ENCODE results near the gene ZNF850. TPM values are rescaled to one million over a fixed set of nuclear protein-coding genes. Genes with fewer than 3 reads are reported as not detected.
A peak's percentile ranks its signal among the peaks of the same experiment; 100 is the strongest.

Gene ZNF850
- polyA plus RNA-seq, 1 experiment = 1.2 TPM

GRCh38 chr19:36679455-36679854 lies 93.2 kb downstream of the ZNF850 start:
- H3K27ac ChIP-seq (ENCODE audit: low read depth, low read length) = no peak overlapping the region
- TF ChIP-seq CTCF (IDR thresholded peaks at IDR 0.05; ENCODE audit: low read depth, low read length) = no peak
- peaks cover 31% of the 10 kb centered on the region for H3K9me3 ChIP-seq (ENCODE audit: control insufficient read depth, insufficient read depth, low read length)
- POLR2A ChIA-PET = no interaction called here
- CTCF ChIA-PET = no interaction called here
- H3K27me3 ChIP-seq (ENCODE audit: control insufficient read depth, insufficient read depth, low read length) = no peaks in the 10 kb centered on the region
- DNase-seq (ENCODE audit: low read depth, low spot score) = no peak
- no peak overlapping the region for H3K4me3 ChIP-seq (ENCODE audit: low read depth, low read length)

- POLR2A ChIA-PET = no interaction called here
- Histone ChIP-seq H3K9me3 (ENCODE audit: control insufficient read depth, insufficient read depth, low read length) (peaks cover 30% of the 10 kb centered on the region), H3K4me3 (ENCODE audit: low read depth, low read length) (no peak overlapping the region), H3K27ac (ENCODE audit: low read depth, low read length) (no peak overlapping the region), H3K27me3 (ENCODE audit: control insufficient read depth, insufficient read depth, low read length) (no peaks in the 10 kb centered on the region)
- no peak for TF ChIP-seq CTCF (IDR thresholded peaks at IDR 0.05; ENCODE audit: low read depth, low read length)
- CTCF ChIA-PET = no interaction called here
- no peak for DNase-seq (ENCODE audit: low read depth, low spot score)
These were observed 98.4 kb downstream of the ZNF850 start for GRCh38 chr19:36674201-36674600.

- Histone ChIP-seq H3K9me3 (ENCODE audit: control insufficient read depth, insufficient read depth, low read length) (peaks cover 33% of the 10 kb centered on the region), H3K27ac (ENCODE audit: low read depth, low read length) (no peak overlapping the region), H3K4me3 (ENCODE audit: low read depth, low read length) (no peak overlapping the region), H3K27me3 (ENCODE audit: control insufficient read depth, insufficient read depth, low read length) (no peaks in the 10 kb centered on the region)
- no peak for TF ChIP-seq CTCF (IDR thresholded peaks at IDR 0.05; ENCODE audit: low read depth, low read length)
- ChIA-PET POLR2A (no interaction called here), CTCF (no interaction called here)
- no peak for DNase-seq (ENCODE audit: low read depth, low spot score)
These were observed 100.2 kb downstream of the ZNF850 start for GRCh38 chr19:36672368-36672767.

GRCh38 chr19:36668646-36669045 lies 104.0 kb downstream of the ZNF850 start:
- CTCF ChIA-PET = no interaction called here
- H3K9me3 ChIP-seq (ENCODE audit: control insufficient read depth, insufficient read depth, low read length) = peaks cover 35% of the 10 kb centered on the region
- no peak for DNase-seq (ENCODE audit: low read depth, low spot score)
- no peak overlapping the region for H3K27ac ChIP-seq (ENCODE audit: low read depth, low read length)
- POLR2A ChIA-PET = no interaction called here
- TF ChIP-seq CTCF (IDR thresholded peaks at IDR 0.05; ENCODE audit: low read depth, low read length) = no peak
- H3K27me3 ChIP-seq (ENCODE audit: control insufficient read depth, insufficient read depth, low read length) = no peaks in the 10 kb centered on the region
- H3K4me3 ChIP-seq (ENCODE audit: low read depth, low read length) = no peak overlapping the region

GRCh38 chr19:36665832-36666231 lies 106.8 kb downstream of the ZNF850 start:
- ChIA-PET CTCF (no interaction called here), POLR2A (no interaction called here)
- Histone ChIP-seq H3K27me3 (ENCODE audit: control insufficient read depth, insufficient read depth, low read length) (no peaks in the 10 kb centered on the region), H3K27ac (ENCODE audit: low read depth, low read length) (no peak overlapping the region), H3K4me3 (ENCODE audit: low read depth, low read length) (peak overlapping the region; percentile 90), H3K9me3 (ENCODE audit: control insufficient read depth, insufficient read depth, low read length) (peaks cover 39% of the 10 kb centered on the region)
- no peak for DNase-seq (ENCODE audit: low read depth, low spot score)
- TF ChIP-seq CTCF (IDR thresholded peaks at IDR 0.05; ENCODE audit: low read depth, low read length) = no peak

Other genes with a start within 250 kb of the ZNF850 start
- 10.5 and 14.7 TPM in 2 replicates for gene ZNF260, start 244.5 kb downstream of the ZNF850 start, polyA plus RNA-seq (2011; rRNA removed)
- gene ZNF529, start 199.5 kb downstream of the ZNF850 start, polyA plus RNA-seq (2011; rRNA removed) = 5.2 and 7.6 TPM in 2 replicates
- 2.0 and 2.2 TPM in 2 replicates for gene ZNF382, start 167.5 kb downstream of the ZNF850 start, polyA plus RNA-seq (2011; rRNA removed)
- gene ZNF461, start 106.0 kb downstream of the ZNF850 start, polyA plus RNA-seq (2011; rRNA removed) = 4.5 and 6.1 TPM in 2 replicates
- 5.5 and 8.5 TPM in 2 replicates for gene ZNF567, start 85.2 kb downstream of the ZNF850 start, polyA plus RNA-seq (2011; rRNA removed)
- 2.6 and 4.1 TPM in 2 replicates for gene ZNF790, start 65.6 kb upstream of the ZNF850 start, polyA plus RNA-seq (2011; rRNA removed)
- 2.3 and 2.6 TPM in 2 replicates for gene ZNF345, start 78.1 kb upstream of the ZNF850 start, polyA plus RNA-seq (2011; rRNA removed)
- 1.1 and 1.9 TPM in 2 replicates for gene ZNF829, start 143.5 kb upstream of the ZNF850 start, polyA plus RNA-seq (2011; rRNA removed)
- 7.8 and 8.6 TPM in 2 replicates for gene ZNF568, start 143.5 kb upstream of the ZNF850 start, polyA plus RNA-seq (2011; rRNA removed)